ENCODE results near the gene KCNH4.

DNA sequence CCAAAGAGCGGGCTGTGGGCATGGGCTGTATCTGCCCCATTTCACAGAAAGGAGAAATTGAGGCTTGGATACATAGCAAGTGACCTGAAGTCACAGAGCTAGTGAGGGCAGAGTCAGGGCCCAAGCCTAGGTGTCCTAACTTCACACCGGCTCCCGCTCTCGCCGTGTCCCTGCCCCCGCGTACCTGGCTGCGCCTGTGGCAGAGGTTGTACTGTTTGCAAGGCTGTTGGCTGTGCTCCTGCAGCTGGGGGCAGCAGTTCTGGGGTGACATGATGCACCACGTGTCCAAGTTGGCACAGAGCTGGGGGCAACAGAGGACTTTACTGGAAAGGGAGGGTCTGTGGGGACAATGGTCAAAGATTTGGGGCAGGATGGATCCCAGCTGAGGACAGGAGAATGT lies 71.9 kb downstream of the KCNH4 start:
- no peak for TF ChIP-seq CTCF (IDR thresholded peaks at IDR 0.05)
- no peak for TF ChIP-seq POLR2A (IDR thresholded peaks at IDR 0.05)
